Stimulated activated CD4-positive, alpha-beta T cell treated with anti-CD3 and anti-CD28 coated beads, Interleukin-2, amount 100 ng/mL, for 24 hours (primary cell): ENCODE results near the gene RDH8.
A peak's percentile ranks its signal among the peaks of the same experiment; 100 is the strongest.

ENCODE experiments used
- DNase-seq, 2 donors: peaks; one replicate each; pipeline ENCODE4 v3.0.0-alpha.2; 2020

The RDH8 gene

GRCh38 chr19:10013316-10013715 is at the start of gene RDH8:
Gene RDH8 (plus strand): TSS chr19:10013483. CDS start chr19:10013498, 15 bp downstream.
- no peak for DNase-seq

GRCh38 chr19:9966024-9966423 is 47.3 kb upstream of the RDH8 start:
- no peak for DNase-seq

- no peak for DNase-seq
These were observed 46.8 kb upstream of the RDH8 start for GRCh38 chr19:9966448-9966847.

- DNase-seq: no peak
These were observed 46.0 kb upstream of the RDH8 start for GRCh38 chr19:9967326-9967725.

GRCh38 chr19:9968820-9969687 is 44.2 kb upstream of the RDH8 start:
- DNase-seq: no peak

- DNase-seq: no peak
These were observed 43.7 kb upstream of the RDH8 start for GRCh38 chr19:9969688-9969975.

GRCh38 chr19:9970481-9970880 is 42.8 kb upstream of the RDH8 start:
- no peak for DNase-seq

- DNase-seq: no peak
These were observed 42.0 kb upstream of the RDH8 start for GRCh38 chr19:9971166-9971897.

- DNase-seq: no peak
These were observed 41.2 kb upstream of the RDH8 start for GRCh38 chr19:9972103-9972502.

GRCh38 chr19:9981406-9982260 is 31.6 kb upstream of the RDH8 start:
- no peak for DNase-seq

GRCh38 chr19:9986787-9987281 is 26.4 kb upstream of the RDH8 start:
- no peak for DNase-seq

GRCh38 chr19:9989504-9989903 is 23.8 kb upstream of the RDH8 start:
- no peak for DNase-seq

- DNase-seq: no peak
These were observed 21.7 kb upstream of the RDH8 start for GRCh38 chr19:9991425-9992191.

GRCh38 chr19:9995084-9995483 is 18.2 kb upstream of the RDH8 start:
- DNase-seq: no peak

- no peak for DNase-seq
These were observed 17.3 kb upstream of the RDH8 start for GRCh38 chr19:9995999-9996398.

- no peak for DNase-seq
These were observed 16.7 kb upstream of the RDH8 start for GRCh38 chr19:9996541-9996940.

GRCh38 chr19:10000171-10000826 is 13.0 kb upstream of the RDH8 start:
- DNase-seq: peak; percentile 76 to 77

GRCh38 chr19:10001899-10002298 is 11.4 kb upstream of the RDH8 start:
- peak in 1 of 2 donors; percentile 17 for DNase-seq

GRCh38 chr19:10003271-10003670 is 10.0 kb upstream of the RDH8 start:
- no peak for DNase-seq

GRCh38 chr19:10004617-10005016 is 8.7 kb upstream of the RDH8 start:
- no peak for DNase-seq

GRCh38 chr19:10005632-10006334 is 7.5 kb upstream of the RDH8 start:
- no peak for DNase-seq
